ENCODE data around the gene LSM4.

LSM4 gene

DNA sequence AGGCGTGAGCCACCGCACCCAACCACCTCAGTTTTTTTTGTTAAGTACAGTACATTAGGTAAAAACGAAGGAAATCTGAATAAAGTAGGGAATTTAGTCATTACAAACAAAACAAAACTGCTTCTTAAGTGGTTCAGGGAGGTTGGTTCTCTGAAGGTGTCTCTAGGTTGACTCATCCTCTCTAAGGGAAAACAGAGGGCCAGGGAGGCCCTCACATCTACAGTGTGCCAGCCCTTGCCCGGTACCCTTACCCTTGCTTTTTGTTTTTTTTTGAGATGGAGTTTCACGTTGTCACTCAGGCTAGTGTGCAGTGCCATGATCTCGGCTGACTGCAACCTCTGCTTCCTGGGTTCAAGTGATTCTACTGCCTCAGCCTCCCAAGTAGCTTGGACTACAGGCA lies 24.3 kb downstream of the LSM4 start:
- in situ Hi-C loops (cut with MboI; ENCODE audit: low pct_unique_long_range_greater_than_20kb, low sequenced_read_pairs), result no loop called here
- DNase-seq, result no peak

DNA sequence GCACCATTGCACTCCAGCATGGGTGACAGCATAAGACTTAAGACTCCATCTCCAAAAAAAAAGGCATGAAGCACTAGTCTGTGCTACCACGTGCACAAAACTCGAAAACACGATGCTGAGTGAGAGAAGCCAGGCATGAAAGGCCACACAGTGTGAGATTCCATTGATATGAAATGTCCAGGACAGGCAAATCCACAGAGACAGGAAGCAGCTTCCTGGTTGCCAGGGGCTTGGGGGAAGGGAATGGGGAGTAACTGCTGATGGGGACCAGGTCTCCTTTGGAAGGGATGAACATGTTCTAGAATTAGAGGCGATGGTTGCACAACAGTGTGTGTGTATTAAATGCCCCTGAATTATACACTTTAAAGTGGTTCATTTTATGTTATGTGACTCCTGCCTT lies 25.6 kb downstream of the LSM4 start:
- in situ Hi-C loops (cut with MboI; ENCODE audit: low pct_unique_long_range_greater_than_20kb, low sequenced_read_pairs), result no loop called here
- no peak for DNase-seq

DNA sequence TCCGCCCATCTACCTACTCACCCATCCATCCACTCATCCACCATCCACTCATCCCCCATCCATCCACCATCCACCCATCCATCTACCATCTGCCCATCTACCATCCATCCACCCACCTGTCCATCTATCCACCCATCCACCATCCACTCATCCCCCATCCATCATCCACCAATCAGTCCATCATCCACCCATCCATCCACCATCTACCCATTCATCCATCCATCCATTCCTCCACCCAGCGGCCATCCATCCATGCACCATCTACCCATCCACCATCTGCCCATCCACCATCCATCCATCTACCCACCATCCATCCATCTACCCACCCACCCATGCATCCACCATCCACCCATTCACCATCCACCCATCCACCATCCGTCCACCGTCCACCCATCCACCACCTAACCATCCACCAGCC lies 27.8 kb downstream of the LSM4 start:
- in situ Hi-C loops (cut with MboI; ENCODE audit: low pct_unique_long_range_greater_than_20kb, low sequenced_read_pairs), result no loop called here

DNA sequence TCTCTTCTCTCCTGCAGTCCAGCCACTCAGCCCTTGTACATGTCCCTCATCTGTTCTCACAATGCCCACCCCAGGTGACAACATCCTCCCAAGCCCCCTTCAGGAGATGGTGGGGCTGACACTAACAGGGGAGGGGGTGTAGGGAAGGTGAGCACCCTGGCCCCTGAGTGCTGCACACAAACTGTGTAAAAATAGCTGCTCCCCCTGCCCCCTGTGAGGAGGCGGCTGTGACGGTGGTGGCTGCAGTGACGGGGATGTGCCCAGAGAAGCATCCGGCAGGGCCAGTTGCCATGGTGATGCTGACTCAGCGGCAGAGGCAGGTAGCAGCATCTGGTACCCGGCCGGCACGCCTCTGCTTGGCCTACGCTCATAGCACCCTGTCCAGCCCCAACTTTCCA lies 28.4 kb downstream of the LSM4 start:
- in situ Hi-C loops (cut with MboI; ENCODE audit: low pct_unique_long_range_greater_than_20kb, low sequenced_read_pairs), result no loop called here
- DNase-seq, result no peak

More for the DNA sequence above, 27.8 kb downstream of the LSM4 start:
- no peak for DNase-seq

DNA sequence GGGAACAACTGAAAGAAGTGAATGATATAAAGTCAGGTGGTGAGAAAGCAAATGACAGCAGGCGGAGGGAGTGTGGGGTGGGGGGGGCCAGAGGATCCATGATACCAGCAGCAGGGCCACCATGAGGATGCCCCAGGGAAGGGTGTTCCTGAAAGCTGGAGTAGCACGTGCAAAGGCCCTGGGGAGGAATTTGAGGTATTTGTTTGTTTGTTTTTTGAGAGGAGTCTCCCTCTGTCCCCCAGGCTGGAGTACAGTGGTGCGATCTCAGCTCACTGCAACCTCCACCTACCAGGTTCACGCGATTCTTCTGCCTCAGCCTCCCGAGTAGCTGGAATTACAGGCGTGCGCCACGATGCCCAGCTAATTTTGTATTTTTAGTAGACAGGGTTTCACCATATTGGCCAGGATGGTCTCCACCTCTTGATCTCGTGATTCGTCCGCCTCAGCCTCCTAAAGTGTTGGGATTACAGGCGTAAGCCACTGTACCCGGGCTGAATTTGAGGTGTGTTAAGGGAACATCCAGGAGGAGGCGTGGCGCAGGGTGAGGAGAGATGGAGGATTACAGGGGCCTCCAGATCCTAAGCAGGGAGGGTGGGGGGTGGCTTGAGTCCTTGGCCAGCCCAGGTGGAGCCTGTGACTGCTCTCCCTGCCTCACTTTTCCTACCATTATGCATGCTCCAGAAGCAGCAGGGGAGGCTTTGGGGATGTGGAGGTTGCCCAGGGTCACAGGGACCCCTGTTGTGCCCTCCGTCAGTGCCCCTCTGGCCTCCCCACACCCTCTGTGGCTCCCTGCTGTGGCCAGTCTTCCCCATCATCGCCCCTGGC lies 29.0 kb downstream of the LSM4 start:
- no peak for DNase-seq
- in situ Hi-C loops (cut with MboI; ENCODE audit: low pct_unique_long_range_greater_than_20kb, low sequenced_read_pairs), result no loop called here

DNA sequence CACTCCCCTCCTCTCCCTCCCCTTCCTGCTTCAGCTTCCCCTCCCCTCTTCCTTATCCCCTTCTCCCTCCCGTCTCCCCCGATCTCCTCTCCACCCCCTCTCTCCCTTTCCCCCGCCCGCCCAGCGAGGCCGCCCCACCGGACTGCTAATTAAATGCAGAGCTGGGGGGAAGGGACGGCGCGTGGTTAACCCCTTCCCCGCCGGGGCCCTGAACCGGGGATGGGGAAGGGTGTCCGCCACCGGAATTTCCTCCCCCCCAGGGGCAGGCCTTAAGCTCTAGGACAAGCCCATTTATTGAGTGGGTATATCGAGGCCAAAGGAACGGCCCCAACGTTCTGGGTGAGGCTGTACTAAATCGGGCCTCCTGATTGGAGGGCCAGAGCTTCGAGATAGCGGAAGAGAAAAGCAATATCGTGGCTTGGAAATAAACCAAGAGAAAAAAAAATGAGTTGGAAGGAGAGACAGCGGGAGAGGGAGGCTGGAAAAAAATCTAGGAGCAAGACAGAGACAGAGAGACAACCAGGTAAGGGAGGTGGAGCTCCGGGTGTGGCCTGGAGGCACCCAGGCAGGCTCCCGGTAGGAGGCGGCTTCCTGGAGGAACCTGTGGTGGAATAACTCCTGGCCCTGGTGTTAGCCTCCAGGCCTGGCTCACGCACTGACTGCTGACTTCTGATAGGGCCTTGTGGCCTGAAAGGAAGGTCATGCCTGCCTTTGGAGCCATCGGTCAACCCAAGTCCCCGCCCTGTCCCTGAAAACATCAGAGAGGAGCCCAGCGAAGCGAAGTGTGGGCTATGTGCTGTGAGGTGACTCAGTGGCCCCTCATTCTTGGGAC lies 29.9 kb downstream of the LSM4 start:
- in situ Hi-C loops (cut with MboI; ENCODE audit: low pct_unique_long_range_greater_than_20kb, low sequenced_read_pairs), result no loop called here
- DNase-seq, result peak; percentile 74

DNA sequence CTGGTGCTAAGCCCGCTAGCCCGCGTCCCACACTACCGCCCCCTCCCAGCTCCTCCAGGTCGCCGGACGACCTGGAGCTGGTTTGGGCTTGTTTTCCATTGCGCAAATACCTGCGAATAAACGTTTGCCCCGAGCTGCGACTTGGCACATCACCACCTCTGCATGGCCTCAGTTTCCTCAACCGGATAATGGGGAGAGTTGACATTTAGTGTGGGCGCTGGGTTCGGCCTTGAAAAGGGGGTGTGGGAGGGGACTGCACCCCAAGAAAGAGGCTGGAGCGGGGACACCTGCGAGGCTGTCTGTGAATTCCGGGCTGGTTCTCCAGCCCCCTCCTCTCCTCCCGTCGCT lies 30.4 kb downstream of the LSM4 start:
- in situ Hi-C loops (cut with MboI; ENCODE audit: low pct_unique_long_range_greater_than_20kb, low sequenced_read_pairs), result no loop called here
- DNase-seq, result peak; percentile 57

DNA sequence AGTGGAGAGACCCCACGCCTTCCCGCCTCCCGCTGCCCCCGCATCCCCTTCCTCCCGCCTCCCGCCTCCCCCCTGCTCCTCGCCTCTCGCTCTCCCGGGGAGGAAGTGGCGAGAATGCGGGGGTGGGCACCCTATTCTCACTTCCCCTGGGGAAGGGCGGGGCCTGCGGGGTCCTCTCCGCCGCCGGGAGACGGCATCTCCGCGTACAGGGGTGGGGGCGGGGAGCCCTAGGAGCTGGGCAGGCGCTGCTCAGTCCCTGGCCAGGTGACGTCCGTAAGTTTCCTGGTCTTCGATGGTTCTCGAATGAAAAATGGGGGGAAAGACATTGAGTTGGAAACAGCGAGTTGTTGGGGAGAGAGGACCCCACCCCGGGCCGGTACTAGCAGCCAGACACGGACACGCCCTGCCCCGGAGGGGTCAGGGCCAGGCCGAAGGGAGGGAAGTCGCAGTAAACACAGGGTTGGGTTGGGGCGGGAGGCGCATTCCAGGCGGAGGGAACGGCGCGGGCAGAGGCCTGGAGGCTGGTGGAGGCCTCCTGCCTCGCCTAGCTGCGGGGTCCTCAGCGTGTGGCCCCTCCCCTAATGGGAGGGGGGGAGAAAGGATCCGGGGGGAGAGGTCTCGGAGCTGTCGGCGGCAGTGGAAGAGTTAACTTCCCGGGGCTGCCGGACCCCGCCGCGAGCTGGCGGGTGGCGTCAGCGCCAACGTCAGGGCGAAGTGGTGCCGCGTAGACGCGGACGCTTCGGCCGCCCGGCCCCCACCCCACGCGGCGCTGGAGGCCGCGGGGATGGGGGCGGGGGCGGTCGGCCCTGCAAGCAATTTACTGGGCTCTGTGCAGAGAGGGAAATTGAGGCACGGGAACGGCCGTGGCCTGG lies 31.1 kb downstream of the LSM4 start:
- DNase-seq, result peak; percentile 93

DNA sequence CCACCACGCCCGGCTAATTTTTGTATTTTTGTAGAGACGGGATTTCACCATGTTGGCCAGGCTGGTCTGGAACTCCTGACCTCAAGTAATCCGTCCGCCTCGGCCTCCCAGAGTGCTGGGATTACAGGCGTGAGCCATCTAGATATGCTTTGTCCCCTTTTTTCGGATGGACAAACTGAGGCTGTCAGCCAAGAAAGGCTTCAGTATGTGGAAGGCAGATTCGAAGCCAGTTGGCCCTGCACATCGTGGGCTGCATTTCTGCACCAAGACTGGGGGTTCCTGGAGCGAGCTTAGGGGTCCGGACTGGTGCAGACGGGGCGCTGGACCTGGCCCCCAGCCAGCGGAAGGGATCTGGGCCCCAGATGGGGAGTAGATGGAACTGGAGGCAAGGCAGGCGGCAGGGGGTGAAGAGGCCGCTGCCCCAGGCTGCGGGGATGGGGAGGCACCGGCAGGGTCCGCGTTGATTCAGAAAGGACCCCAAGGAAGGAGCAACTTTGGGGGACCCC lies 31.8 kb downstream of the LSM4 start:
- peak; percentile 37 for DNase-seq

More for the DNA sequence above, 31.1 kb downstream of the LSM4 start:
- in situ Hi-C loops (cut with MboI; ENCODE audit: low pct_unique_long_range_greater_than_20kb, low sequenced_read_pairs), result no loop called here

DNA sequence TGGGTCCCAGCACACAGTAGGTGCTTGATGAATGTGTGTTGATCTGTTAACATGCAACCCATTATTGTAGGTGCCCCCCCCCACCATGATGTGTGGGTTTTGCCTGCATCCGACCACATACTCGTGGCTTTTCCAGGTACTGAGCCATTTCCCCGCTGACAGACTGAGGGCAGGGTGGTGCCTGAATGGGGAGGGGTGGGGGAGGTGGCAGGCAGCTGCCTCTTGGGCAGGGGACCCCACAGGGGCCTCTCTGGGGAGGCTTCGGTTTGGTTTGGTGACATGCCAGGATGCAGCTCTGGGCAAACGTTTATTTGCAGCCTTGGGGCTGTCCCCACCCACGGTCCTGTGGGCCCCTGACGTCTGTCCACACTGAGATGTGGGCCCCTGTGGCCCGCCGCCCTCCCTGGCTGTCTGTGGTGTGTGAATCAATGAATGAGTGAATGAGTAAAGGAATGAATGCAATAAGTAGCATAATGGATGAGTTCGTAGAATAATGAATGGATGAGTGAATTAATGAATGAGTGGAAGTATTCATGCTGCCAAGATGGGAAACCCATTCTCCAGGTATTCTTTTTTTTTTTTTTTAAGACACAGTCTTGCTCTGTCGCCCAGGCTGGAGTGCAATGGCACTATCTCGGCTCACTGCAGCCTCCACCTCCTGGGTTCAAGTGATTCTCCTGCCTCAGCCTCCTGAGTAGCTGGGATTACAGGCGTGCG lies 32.4 kb downstream of the LSM4 start:
- in situ Hi-C loops (cut with MboI; ENCODE audit: low pct_unique_long_range_greater_than_20kb, low sequenced_read_pairs), result no loop called here
- peak; percentile 87 for DNase-seq

More for the DNA sequence above, 31.8 kb downstream of the LSM4 start:
- in situ Hi-C loops (cut with MboI; ENCODE audit: low pct_unique_long_range_greater_than_20kb, low sequenced_read_pairs), result no loop called here

DNA sequence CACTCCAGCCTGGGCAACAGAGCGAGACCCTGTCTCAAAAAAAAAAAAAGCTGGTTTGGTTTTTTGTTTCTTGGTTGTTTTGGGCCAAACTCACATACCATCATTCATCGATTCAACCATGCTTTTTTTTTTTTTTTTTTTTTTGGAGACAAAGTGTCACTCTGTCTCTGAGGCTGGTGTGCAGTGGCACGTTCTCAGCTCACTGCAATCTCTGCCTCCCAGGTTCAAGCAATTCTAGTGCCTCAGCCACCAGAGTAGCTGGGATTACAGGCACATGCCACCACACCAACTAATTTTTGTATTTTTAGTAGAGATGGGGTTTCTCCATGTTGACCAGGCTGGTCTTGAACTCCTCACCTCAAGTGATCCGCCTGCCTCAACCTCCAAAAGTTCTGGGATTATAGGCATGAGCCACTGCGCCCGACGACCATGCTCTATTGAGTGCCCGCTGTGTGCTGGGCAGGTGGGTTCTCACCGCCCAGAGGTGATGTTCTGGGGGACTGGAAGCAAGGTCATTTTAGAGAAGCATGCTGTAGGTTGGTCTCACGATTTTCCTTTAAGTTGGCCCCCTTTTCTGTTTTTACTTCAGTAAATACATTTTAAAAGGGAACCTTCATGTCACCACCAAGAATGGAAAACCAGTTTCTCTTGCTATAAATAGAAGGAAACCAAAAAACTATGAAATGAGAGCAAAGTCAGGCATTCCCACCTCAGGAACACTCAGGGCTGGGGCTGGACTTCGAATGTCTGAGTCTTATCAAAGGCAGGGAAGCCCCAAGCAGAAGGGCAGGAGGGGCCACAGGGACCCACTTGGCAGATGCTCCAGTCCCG lies 33.2 kb downstream of the LSM4 start:
- in situ Hi-C loops (cut with MboI; ENCODE audit: low pct_unique_long_range_greater_than_20kb, low sequenced_read_pairs), result no loop called here
- DNase-seq, result no peak

DNA sequence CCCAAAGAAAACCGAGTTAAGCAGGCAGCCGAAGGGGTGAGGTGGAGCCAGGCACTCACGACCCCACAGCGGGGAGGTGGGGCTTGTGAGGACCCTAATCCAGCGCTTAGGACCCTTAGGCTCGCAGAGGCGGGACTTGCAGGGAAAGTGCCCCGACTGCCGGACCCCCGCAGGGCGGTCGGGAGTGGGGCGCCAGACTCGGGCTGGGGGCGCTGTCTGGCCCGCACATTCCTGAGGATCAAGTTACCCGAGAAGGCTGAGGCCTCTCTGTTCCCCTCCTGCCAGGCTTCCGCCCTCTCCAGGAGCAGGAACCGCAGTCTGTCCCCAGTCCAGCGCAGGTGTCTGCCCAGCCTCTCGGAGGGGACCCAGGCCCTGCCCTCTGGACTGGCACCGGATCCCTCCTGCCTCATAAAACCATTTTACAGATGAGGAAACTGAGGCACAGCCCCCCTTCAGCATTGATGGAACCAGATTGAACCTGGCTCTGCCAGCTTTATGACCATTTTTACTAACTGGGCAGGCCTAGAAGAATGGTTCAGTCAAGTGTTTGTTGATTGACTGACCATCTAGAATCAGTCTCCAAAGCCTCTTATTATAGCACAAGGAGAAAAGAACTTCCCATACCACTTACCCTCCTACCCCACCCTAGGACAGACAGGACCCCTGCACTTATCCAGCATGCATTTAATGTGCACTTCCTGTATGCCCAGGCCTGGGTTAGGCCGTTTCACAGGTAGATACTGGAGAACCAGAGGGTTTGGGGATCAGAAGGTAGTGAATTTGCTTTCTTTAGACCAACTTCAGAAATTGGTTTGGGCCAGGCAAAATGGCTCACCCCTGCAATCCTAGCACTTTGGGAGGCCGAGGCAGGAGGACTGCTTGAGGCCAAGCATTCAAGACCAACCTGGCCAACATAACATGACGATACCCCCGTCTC lies 34.8 kb downstream of the LSM4 start:
- DNase-seq, result no peak
- in situ Hi-C loops (cut with MboI; ENCODE audit: low pct_unique_long_range_greater_than_20kb, low sequenced_read_pairs), result no loop called here

DNA sequence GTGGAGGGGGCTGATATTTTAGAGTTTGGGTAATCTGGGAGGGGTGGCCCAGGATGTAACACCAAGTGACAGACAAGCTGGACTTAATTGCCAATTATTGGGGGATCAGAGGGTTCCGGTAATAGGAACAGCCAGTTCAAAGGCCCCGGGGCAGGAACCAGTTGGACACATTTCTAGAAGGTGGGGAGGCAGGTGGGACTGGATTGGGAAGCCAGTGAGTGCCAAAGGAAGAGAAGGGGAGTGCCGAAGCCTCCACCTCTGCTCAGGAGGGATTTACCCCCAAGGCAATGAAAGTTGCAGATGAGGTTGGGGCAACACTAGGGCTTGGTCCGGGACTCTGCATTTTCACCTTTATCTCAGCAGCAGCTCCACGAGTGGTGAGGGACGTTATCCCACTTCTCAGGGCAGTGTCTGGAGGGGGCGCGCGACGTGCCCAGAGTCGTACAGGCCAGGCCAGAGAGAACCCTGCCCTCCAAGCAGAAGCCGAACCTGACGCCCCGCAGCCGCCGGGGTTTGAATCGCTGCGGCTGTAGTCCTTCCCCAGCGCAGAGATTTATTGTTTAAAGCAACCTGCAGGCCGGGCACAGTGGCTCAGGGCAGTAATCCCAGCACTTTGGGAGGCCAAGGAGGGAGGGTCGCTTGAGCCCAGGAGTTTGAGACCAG lies 35.8 kb downstream of the LSM4 start:
- no peak for DNase-seq
- in situ Hi-C loops (cut with MboI; ENCODE audit: low pct_unique_long_range_greater_than_20kb, low sequenced_read_pairs), result no loop called here

DNA sequence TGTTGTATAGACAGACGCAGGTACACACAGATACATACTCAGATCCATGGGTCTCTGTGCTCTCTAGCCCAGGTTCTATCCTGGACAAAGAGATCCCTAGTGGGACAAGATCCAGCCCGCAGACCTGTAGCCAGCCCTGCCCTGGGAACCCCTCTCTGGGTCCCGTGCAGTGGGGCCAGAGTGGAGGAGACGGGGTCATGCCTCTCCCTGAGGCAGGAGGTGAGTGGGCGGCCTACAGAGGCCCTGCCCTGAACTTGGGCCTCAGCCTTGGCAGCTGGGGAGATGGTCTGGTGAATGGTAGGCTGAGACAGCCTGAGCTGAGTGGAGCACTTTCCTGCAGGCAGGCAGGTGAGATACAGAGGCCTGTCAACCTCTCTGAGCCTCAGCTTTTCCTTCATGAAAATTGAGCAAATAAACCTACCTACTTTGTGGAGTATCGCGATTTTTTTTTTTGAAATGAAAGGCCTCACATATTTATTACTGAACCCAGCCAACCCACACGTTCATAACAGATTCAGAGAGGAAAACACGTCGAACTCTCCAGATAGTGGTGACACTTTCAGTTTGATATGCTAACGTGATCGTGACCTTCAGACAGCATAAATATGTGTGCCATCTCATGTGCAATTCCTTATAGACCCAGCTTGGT lies 38.0 kb downstream of the LSM4 start:
- in situ Hi-C loops (cut with MboI; ENCODE audit: low pct_unique_long_range_greater_than_20kb, low sequenced_read_pairs), result no loop called here
- DNase-seq, result no peak

DNA sequence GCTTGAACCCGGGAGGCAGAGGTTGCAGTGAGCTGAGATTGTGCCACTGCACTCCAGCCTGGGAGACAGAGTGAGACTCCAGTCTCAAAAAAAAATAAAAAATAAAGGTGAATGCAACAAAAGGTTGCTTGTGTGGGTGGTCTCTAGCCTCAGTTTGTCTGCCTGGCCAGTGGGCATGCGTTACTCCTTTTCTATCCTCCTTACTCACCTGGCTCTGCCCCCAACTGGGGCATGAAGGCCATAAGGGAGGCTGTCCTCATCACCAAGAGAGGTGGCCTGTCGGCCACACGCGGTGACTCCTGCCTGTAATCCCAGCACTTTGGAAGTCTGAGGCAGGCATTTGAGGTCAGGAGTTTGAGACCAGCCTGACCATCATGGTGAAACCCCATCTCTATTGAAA lies 39.5 kb downstream of the LSM4 start:
- in situ Hi-C loops (cut with MboI; ENCODE audit: low pct_unique_long_range_greater_than_20kb, low sequenced_read_pairs), result no loop called here

DNA sequence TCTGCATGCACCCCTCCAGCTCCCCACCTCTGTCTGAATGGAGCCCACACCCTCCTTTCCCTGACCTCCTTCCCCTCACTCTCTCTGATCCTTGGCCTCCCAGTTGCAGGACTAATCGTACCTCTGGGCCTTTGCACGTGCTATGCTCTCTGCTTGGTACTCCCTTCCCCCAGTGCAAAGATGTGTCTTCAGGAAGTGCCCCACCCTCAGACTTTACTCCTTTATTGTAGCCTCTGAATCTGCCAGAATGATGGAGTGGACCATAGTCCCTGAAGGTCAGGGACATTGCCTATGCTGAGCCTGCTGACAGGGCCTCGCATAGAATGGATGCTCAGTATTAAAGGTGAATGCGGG lies 40.1 kb downstream of the LSM4 start:
- in situ Hi-C loops (cut with MboI; ENCODE audit: low pct_unique_long_range_greater_than_20kb, low sequenced_read_pairs), result no loop called here
- no peak for DNase-seq

More for the DNA sequence above, 39.5 kb downstream of the LSM4 start:
- no peak for DNase-seq
